Astrocyte (in vitro differentiated cells and primary cell): ENCODE data around the gene HDAC11. TPM values are rescaled to one million over a fixed set of nuclear protein-coding genes. Genes with fewer than 3 reads are reported as not detected.

ENCODE experiments used
- DNase-seq: peaks from one replicate; pipeline ENCODE4 v3.0.0-alpha.2; 2010; ENCODE audit warnings: low read depth
- FAIRE-seq: peaks from 2 replicates; lab custom pipeline; 2011; peaks lifted over from hg19 to GRCh38; lab: Jason Lieb, UNC
- H2AFZ ChIP-seq: 2 replicates; pipeline ENCODE4 v1.6.0; 2012; ENCODE audit warnings: low read depth, low read length, inconsistent platforms
- H3K27ac ChIP-seq: 2 replicates; pipeline ENCODE4 v1.5.1; 2011; ENCODE audit warnings: low read depth, low read length, inconsistent platforms
- H3K27me3 ChIP-seq: 2 replicates; pipeline ENCODE4 v1.6.0; 2011; ENCODE audit warnings: low read length, inconsistent platforms; ENCODE audit not compliant: insufficient read depth
- H3K36me3 ChIP-seq: 2 replicates; pipeline ENCODE4 v1.5.1; 2011; ENCODE audit warnings: low read length, inconsistent platforms; ENCODE audit not compliant: insufficient read depth
- H3K4me1 ChIP-seq: 2 replicates; pipeline ENCODE4 v1.5.1; 2011; ENCODE audit warnings: low read length, inconsistent platforms; ENCODE audit not compliant: insufficient read depth
- H3K4me2 ChIP-seq: 2 replicates; pipeline ENCODE4 v1.6.0; 2012; ENCODE audit warnings: low read length, inconsistent platforms
- H3K4me3 ChIP-seq: 2 replicates; pipeline ENCODE4 v1.5.1; 2011; ENCODE audit warnings: low read depth, mild to moderate bottlenecking, low read length, inconsistent platforms; ENCODE audit not compliant: insufficient read depth
- H3K79me2 ChIP-seq: 2 replicates; pipeline ENCODE4 v1.6.0; 2012; ENCODE audit warnings: mild to moderate bottlenecking, low read length, inconsistent platforms; ENCODE audit not compliant: insufficient read depth
- H3K9ac ChIP-seq: 2 replicates; pipeline ENCODE4 v1.6.0; 2012; ENCODE audit warnings: mild to moderate bottlenecking, low read length, inconsistent platforms
- H3K9me3 ChIP-seq: 2 replicates; pipeline ENCODE4 v1.5.1; 2012; ENCODE audit warnings: low read depth, mild to moderate bottlenecking, low read length, inconsistent platforms; ENCODE audit not compliant: insufficient read depth
- H4K20me1 ChIP-seq: 2 replicates; pipeline ENCODE4 v1.6.0; 2012; ENCODE audit warnings: low read length, inconsistent platforms; ENCODE audit not compliant: insufficient read depth
- H3K27ac Mint-ChIP-seq: one replicate; pipeline ENCODE4 v1.8.0; 2021; ENCODE audit warnings: mild to moderate bottlenecking, mixed read lengths; ENCODE audit not compliant: unreplicated experiment
- H3K27me3 Mint-ChIP-seq: one replicate; pipeline ENCODE4 v1.8.0; 2021; ENCODE audit warnings: low read depth, mixed read lengths; ENCODE audit not compliant: unreplicated experiment
- H3K36me3 Mint-ChIP-seq: one replicate; pipeline ENCODE4 v1.8.0; 2021; ENCODE audit warnings: low read depth, mixed read lengths; ENCODE audit not compliant: unreplicated experiment
- H3K4me1 Mint-ChIP-seq: one replicate; pipeline ENCODE4 v1.8.0; 2021; ENCODE audit warnings: low read depth, mixed read lengths; ENCODE audit not compliant: unreplicated experiment
- H3K4me3 Mint-ChIP-seq: one replicate; pipeline ENCODE4 v1.8.0; 2021; ENCODE audit warnings: mild to moderate bottlenecking, moderate library complexity, mixed read lengths; ENCODE audit not compliant: unreplicated experiment
- H3K9me3 Mint-ChIP-seq: one replicate; pipeline ENCODE4 v1.8.0; 2021; ENCODE audit warnings: mild to moderate bottlenecking, mixed read lengths; ENCODE audit not compliant: unreplicated experiment
- EZH2 ChIP-seq: IDR thresholded peaks from 2 replicates; pipeline ENCODE4 v1.6.1; 2012; ENCODE audit warnings: mild to moderate bottlenecking, low read length, inconsistent platforms; ENCODE audit not compliant: insufficient read depth
- total RNA-seq: library from RNA; stranded (reverse); gene quantifications from 2 replicates; pipeline ENCODE4 v1.2.1, GENCODE V29; 2021
- TF ChIP-seq, protein P1 (sequence below): IDR thresholded peaks from 2 replicates; pipeline ENCODE4 v1.5.1; 2011; ENCODE audit warnings: low read depth, mild to moderate bottlenecking, inconsistent platforms, low read length, moderate library complexity; ENCODE audit not compliant: insufficient read depth

The HDAC11 gene
- total RNA-seq, 1 donor from 2014 or later = 8.6 TPM

DNA sequence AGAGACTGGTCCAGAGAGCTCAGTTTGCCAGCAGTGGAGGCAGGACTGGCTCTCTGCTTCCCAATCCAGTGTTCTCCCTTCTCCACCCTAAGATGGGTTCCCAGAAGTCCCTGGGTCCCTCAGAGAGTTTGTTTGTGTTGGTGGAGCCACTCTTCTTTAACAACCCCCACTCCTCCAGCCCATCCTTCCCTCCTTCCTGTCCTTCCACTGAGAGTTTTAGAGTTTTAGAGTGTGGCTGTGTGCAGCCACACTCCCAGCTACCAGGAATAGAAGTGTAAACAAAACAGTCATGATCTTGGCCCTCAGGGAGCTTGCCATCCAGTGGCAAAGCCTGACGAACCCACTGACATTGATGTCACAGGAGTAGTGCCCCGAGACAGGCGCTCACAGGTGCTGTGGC is 56.3 kb downstream of the HDAC11 start:
- Mint-ChIP-seq H3K27me3 (peaks cover 19% of the 10 kb centered on the region), H3K4me1 (peaks cover 15% of the 10 kb centered on the region), H3K9me3 (no peaks in the 10 kb centered on the region), H3K36me3 (peaks cover 6% of the 10 kb centered on the region), H3K27ac (peak overlapping the region; percentile 62), H3K4me3 (no peak overlapping the region)
- H3K79me2 ChIP-seq = no peaks in the 10 kb centered on the region
- no peaks in the 10 kb centered on the region for H3K36me3 ChIP-seq
- TF ChIP-seq, protein P1, sequence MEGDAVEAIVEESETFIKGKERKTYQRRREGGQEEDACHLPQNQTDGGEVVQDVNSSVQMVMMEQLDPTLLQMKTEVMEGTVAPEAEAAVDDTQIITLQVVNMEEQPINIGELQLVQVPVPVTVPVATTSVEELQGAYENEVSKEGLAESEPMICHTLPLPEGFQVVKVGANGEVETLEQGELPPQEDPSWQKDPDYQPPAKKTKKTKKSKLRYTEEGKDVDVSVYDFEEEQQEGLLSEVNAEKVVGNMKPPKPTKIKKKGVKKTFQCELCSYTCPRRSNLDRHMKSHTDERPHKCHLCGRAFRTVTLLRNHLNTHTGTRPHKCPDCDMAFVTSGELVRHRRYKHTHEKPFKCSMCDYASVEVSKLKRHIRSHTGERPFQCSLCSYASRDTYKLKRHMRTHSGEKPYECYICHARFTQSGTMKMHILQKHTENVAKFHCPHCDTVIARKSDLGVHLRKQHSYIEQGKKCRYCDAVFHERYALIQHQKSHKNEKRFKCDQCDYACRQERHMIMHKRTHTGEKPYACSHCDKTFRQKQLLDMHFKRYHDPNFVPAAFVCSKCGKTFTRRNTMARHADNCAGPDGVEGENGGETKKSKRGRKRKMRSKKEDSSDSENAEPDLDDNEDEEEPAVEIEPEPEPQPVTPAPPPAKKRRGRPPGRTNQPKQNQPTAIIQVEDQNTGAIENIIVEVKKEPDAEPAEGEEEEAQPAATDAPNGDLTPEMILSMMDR = no peak
- no peak for TF ChIP-seq EZH2
- H3K9me3 ChIP-seq = no peaks in the 10 kb centered on the region
- no peak overlapping the region for H3K27ac ChIP-seq
- peak overlapping the region; percentile 8 for H3K9ac ChIP-seq
- no peaks in the 10 kb centered on the region for H4K20me1 ChIP-seq
- peak overlapping the region; percentile 13 for H3K4me2 ChIP-seq
- no peak overlapping the region for H2AFZ ChIP-seq
- DNase-seq = no peak
- H3K27me3 ChIP-seq = no peaks in the 10 kb centered on the region
- H3K4me1 ChIP-seq = peaks cover 47% of the 10 kb centered on the region
- no peak for FAIRE-seq
- H3K4me3 ChIP-seq = no peak overlapping the region

DNA sequence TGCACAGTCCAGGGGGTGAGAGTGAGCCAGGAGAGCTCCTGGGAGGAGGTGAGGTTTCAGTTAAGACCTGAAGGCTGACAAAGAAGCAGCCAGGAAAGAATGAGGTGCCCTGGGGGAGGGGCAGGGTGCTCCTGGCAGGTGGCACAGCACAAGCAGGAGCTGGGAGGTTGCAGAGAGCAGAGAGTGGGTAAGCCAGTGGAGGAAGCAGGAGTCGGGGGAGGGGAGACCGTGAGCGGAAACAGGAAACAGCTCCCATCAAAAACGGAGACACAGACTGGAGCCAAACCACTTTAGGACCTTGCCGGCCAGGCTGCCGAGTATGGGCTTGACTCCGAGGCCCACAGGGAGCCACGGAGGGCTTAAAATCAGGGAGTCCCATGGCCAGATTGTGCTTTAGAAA is 56.7 kb downstream of the HDAC11 start:
- H2AFZ ChIP-seq = no peak overlapping the region
- peaks cover 19% of the 10 kb centered on the region for H3K27me3 Mint-ChIP-seq
- TF ChIP-seq, protein P1 = no peak
- TF ChIP-seq EZH2 = no peak
- H4K20me1 ChIP-seq = no peaks in the 10 kb centered on the region
- no peaks in the 10 kb centered on the region for H3K9me3 ChIP-seq
- no peaks in the 10 kb centered on the region for H3K27me3 ChIP-seq
- peaks cover 15% of the 10 kb centered on the region for H3K4me1 Mint-ChIP-seq
- peak overlapping the region; percentile 83 for H3K27ac ChIP-seq
- FAIRE-seq = no peak
- H3K4me3 Mint-ChIP-seq = no peak overlapping the region
- peaks cover 49% of the 10 kb centered on the region for H3K4me1 ChIP-seq
- no peak for DNase-seq
- H3K36me3 ChIP-seq = no peaks in the 10 kb centered on the region
- H3K36me3 Mint-ChIP-seq = peaks cover 6% of the 10 kb centered on the region
- no peaks in the 10 kb centered on the region for H3K9me3 Mint-ChIP-seq
- H3K4me3 ChIP-seq = no peak overlapping the region
- peak overlapping the region; percentile 62 for H3K27ac Mint-ChIP-seq
- H3K79me2 ChIP-seq = no peaks in the 10 kb centered on the region
- peak overlapping the region; percentile 13 for H3K4me2 ChIP-seq
- H3K9ac ChIP-seq = peak overlapping the region; percentile 8

DNA sequence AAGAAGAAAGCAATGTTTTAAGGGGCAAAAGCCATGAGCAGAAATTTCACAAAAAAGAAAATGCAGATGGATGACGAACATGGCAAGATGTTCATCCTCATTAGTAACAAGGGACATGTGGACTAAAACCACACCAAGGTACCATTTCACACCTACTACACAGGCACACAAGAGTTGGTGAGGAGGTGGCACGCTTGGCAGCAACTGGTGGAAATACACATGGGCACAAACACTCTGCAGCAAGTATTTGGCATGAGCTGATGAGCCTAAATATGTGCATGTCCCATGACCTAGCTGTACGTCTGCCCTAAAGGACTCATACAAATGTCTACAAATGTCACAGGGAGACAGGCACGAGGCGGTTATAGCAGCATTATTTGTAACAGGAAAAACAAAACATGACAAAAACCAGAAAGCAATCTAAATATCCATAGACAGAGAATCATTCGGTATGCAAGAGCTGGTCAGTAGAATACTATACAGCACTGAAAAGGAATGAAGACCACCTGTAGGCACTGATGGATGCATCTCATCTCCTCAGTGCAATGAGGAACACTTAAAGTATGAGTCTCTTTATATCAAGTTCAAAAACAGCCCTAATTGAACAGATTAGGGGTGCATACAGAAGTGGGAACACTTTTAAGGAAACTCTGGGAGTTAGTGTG is 57.3 kb downstream of the HDAC11 start:
- H3K4me1 Mint-ChIP-seq = peaks cover 15% of the 10 kb centered on the region
- H3K27ac ChIP-seq = peak overlapping the region; percentile 83

More for the DNA sequence above, 57.3 kb downstream of the HDAC11 start:
- Histone ChIP-seq H3K36me3 (no peaks in the 10 kb centered on the region), H3K4me2 (peak overlapping the region; percentile 35), H3K4me3 (no peak overlapping the region), H3K9ac (peak overlapping the region; percentile 8), H3K9me3 (no peaks in the 10 kb centered on the region), H4K20me1 (no peaks in the 10 kb centered on the region), H3K79me2 (no peaks in the 10 kb centered on the region), H3K4me1 (peaks cover 49% of the 10 kb centered on the region), H2AFZ (no peak overlapping the region), H3K27me3 (no peaks in the 10 kb centered on the region)
- FAIRE-seq (peak; percentile 45), DNase-seq (no peak)
- TF ChIP-seq, protein P1 = no peak
- TF ChIP-seq EZH2 = no peak
- peaks cover 4% of the 10 kb centered on the region for H3K9me3 Mint-ChIP-seq
- no peak overlapping the region for H3K4me3 Mint-ChIP-seq
- no peak overlapping the region for H3K27ac Mint-ChIP-seq
- H3K36me3 Mint-ChIP-seq = peaks cover 6% of the 10 kb centered on the region
- H3K27me3 Mint-ChIP-seq = peaks cover 19% of the 10 kb centered on the region
